Skeletal muscle tissue (tissue), 4 donors: ENCODE data around the gene RHOA. TPM values are rescaled to one million over a fixed set of nuclear protein-coding genes. Genes with fewer than 3 reads are reported as not detected.
A peak's percentile ranks its signal among the peaks of the same experiment; 100 is the strongest.
"Not testable (repeated sequence)": the region's sequence is repeated elsewhere in the genome, so short reads cannot be mapped to it uniquely, and the experiment has no call there.

Source experiments
- H3K27ac ChIP-seq: one replicate; pipeline ENCODE4 v1.7.0; 2013; ENCODE audit warnings: mild to moderate bottlenecking, low read depth, low read length, inconsistent platforms
- H3K27me3 ChIP-seq, 3 donors: one replicate each; pipeline ENCODE4 v1.7.0; 2013; ENCODE audit warnings: low read length in 3 of 3; ENCODE audit not compliant: control insufficient read depth in 3 of 3, insufficient read depth in 3 of 3
- H3K36me3 ChIP-seq, 3 donors: one replicate each; pipeline ENCODE4 v1.7.0; 2013; ENCODE audit warnings: low read length in 3 of 3; ENCODE audit not compliant: control insufficient read depth in 3 of 3, insufficient read depth in 3 of 3
- H3K4me1 ChIP-seq, 3 donors: one replicate each; pipeline ENCODE4 v1.7.0; 2013; ENCODE audit warnings: low read length in 3 of 3, mild to moderate bottlenecking in 3 of 3; ENCODE audit not compliant: control insufficient read depth in 3 of 3, insufficient read depth in 3 of 3
- H3K4me3 ChIP-seq, 3 donors: one replicate each; pipeline ENCODE4 v1.7.0; 2013; ENCODE audit warnings: low read length in 3 of 3
- H3K9ac ChIP-seq, 3 donors: one replicate each; pipeline ENCODE4 v1.7.0; 2013; ENCODE audit warnings: low read length in 3 of 3, mild to moderate bottlenecking in 3 of 3, moderate library complexity in 2 of 3, low read depth in 1 of 3
- H3K9me3 ChIP-seq, 3 donors: one replicate each; pipeline ENCODE4 v1.7.0; 2013; ENCODE audit warnings: low read length in 3 of 3; ENCODE audit not compliant: control insufficient read depth in 3 of 3
- total RNA-seq: library from RNA; depleted of rRNA; stranded (reverse); fragments of >200 nt; gene quantifications from one replicate; pipeline ENCODE4 v1.2.3, GENCODE V29; 2014
- donor health status: Osteomylitis.

RHOA gene
- total RNA-seq, 1 donor from 2014 or later = 291 TPM

- no peaks in the 10 kb centered on the region for H3K27me3 ChIP-seq
- H3K9ac ChIP-seq = no peak overlapping the region
- H3K4me1 ChIP-seq = peaks cover 29 to 39% (median 31%) of the 10 kb centered on the region in 3 donors
- H3K36me3 ChIP-seq = peaks cover 4 to 9% (median 6%) of the 10 kb centered on the region in 3 donors
- no peaks in the 10 kb centered on the region for H3K9me3 ChIP-seq
- no peak overlapping the region for H3K4me3 ChIP-seq
- H3K27ac ChIP-seq = no peak overlapping the region
Observed at GRCh38 chr3:49399461-49399860, 12.3 kb downstream of the RHOA start.

DNA sequence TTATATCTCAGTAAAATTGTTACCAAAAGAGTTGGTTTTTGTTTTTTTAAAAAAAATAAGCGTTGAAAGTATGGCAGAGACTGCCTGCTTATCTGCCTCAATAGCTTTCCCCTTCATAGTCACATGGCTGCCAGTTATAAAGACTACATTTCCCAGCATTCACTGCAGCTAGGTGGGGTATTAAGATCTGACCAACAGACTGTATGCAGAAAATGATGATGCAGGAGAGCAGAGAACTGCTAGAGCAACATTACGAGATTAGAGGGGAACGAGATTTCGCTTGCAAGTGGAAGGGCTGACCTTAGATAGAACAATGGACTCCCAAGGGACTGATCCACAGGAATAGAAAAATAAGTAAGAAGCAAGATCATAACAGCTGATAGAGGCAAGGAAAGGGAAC is 14.3 kb downstream of the RHOA start:
- Histone ChIP-seq H3K9ac (no peak overlapping the region), H3K27me3 (no peaks in the 10 kb centered on the region), H3K36me3 (peaks cover 4 to 9% (median 6%) of the 10 kb centered on the region in 3 donors), H3K27ac (no peak overlapping the region), H3K4me1 (peaks cover 20 to 32% (median 24%) of the 10 kb centered on the region in 3 donors), H3K4me3 (peak overlapping the region in 1 of 3 donors; percentile 20), H3K9me3 (no peaks in the 10 kb centered on the region)

GRCh38 chr3:49391310-49391709 is 20.5 kb downstream of the RHOA start:
- H3K9me3 ChIP-seq, H3K36me3 ChIP-seq, H3K27ac ChIP-seq, H3K9ac ChIP-seq, H3K27me3 ChIP-seq, H3K4me3 ChIP-seq: not testable (repeated sequence)
- H3K4me1 ChIP-seq = peaks cover 11 to 17% (median 13%) of the 10 kb centered on the region in 3 donors

GRCh38 chr3:49389297-49389696 is 22.5 kb downstream of the RHOA start:
- H3K27me3 ChIP-seq = no peaks in the 10 kb centered on the region
- no peak overlapping the region for H3K9ac ChIP-seq
- no peak overlapping the region for H3K4me3 ChIP-seq
- peaks cover 0 to 2% (median 0%) of the 10 kb centered on the region in 3 donors for H3K36me3 ChIP-seq
- H3K9me3 ChIP-seq = no peaks in the 10 kb centered on the region
- H3K4me1 ChIP-seq = peaks cover 9 to 17% (median 14%) of the 10 kb centered on the region in 3 donors
- H3K27ac ChIP-seq = no peak overlapping the region

- Histone ChIP-seq H3K27ac (no peak overlapping the region), H3K9ac (no peak overlapping the region), H3K27me3 (no peaks in the 10 kb centered on the region), H3K4me1 (peaks cover 12 to 17% (median 14%) of the 10 kb centered on the region in 3 donors), H3K36me3 (peaks cover 0 to 2% (median 0%) of the 10 kb centered on the region in 3 donors), H3K9me3 (no peaks in the 10 kb centered on the region), H3K4me3 (no peak overlapping the region)
Observed at GRCh38 chr3:49388289-49388820, 23.4 kb downstream of the RHOA start.

- H3K4me3 ChIP-seq = no peak overlapping the region
- H3K27me3 ChIP-seq = no peaks in the 10 kb centered on the region
- H3K9me3 ChIP-seq = no peaks in the 10 kb centered on the region
- H3K27ac ChIP-seq = no peak overlapping the region
- no peak overlapping the region for H3K9ac ChIP-seq
- peaks cover 10 to 17% (median 14%) of the 10 kb centered on the region in 3 donors for H3K4me1 ChIP-seq
- peaks cover 0 to 2% (median 0%) of the 10 kb centered on the region in 3 donors for H3K36me3 ChIP-seq
Observed at GRCh38 chr3:49387721-49388120, 24.1 kb downstream of the RHOA start.

DNA sequence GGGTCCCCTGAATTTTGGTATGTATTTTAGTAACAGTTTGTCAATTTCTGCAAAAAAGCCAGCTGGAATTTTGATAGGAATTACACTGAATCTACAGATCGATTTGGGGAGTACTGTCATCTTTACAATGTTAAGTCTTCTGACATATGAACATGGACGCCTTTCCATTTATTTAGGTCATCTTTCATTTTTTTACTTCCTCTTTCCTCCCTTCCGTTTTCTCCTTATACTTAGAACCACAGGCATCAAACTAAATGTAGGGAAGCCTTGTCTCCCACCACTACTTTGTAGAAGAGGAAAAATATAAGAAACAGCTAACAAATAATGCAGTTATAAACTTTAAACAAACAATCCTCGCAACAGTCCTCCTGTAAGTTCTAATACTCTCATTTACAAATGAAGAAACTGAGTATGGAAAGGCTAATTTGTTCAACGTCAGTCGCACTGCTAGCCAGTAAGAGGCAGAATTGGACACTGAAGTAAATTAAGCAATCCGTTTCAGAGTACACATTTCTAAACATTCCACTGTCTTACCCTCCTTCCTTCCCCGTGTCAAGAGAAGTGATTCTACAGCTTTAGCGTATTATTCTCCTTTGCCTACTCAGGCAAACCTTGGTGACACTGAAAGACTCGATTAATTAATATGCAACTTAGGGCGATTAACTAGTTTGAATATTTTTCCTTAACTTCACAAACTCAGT is 25.6 kb downstream of the RHOA start:
- peaks cover 10 to 17% (median 14%) of the 10 kb centered on the region in 3 donors for H3K4me1 ChIP-seq
- peak overlapping the region; percentile 30 for H3K27ac ChIP-seq
- H3K9ac ChIP-seq = no peak overlapping the region
- H3K36me3 ChIP-seq = peaks cover 0 to 2% (median 0%) of the 10 kb centered on the region in 3 donors
- H3K4me3 ChIP-seq = no peak overlapping the region
- no peaks in the 10 kb centered on the region for H3K27me3 ChIP-seq
- H3K9me3 ChIP-seq = no peaks in the 10 kb centered on the region

DNA sequence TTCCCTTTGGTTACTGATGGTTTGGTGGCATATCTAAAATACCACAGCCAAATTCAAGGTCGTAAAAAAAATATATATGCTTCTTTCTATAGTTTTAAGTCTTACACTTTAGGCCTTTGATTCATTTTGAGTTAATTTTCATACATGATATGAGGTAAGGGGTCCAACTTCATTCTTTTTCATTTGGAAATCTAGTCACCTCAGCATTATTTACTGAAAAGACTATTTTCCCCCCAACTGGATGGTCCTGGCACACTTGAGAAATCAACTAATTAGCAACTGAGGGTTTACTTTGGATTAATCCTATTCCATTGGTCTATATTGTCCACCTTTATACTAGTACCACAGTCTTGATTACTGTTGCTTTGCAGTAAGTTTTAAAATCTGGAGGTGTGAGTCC is 26.2 kb downstream of the RHOA start:
- peaks cover 0 to 2% (median 0%) of the 10 kb centered on the region in 3 donors for H3K36me3 ChIP-seq
- H3K9ac ChIP-seq = no peak overlapping the region
- peaks cover 10 to 17% (median 14%) of the 10 kb centered on the region in 3 donors for H3K4me1 ChIP-seq
- no peaks in the 10 kb centered on the region for H3K9me3 ChIP-seq
- no peaks in the 10 kb centered on the region for H3K27me3 ChIP-seq
- no peak overlapping the region for H3K4me3 ChIP-seq
- no peak overlapping the region for H3K27ac ChIP-seq

- Histone ChIP-seq H3K36me3 (peaks cover 0 to 2% (median 0%) of the 10 kb centered on the region in 3 donors), H3K4me3 (no peak overlapping the region), H3K27me3 (no peaks in the 10 kb centered on the region), H3K9me3 (peaks cover 0 to 3% (median 0%) of the 10 kb centered on the region in 3 donors), H3K4me1 (peaks cover 8 to 16% (median 10%) of the 10 kb centered on the region in 3 donors), H3K9ac (no peak overlapping the region), H3K27ac (no peak overlapping the region)
Observed at GRCh38 chr3:49383387-49383786, 28.4 kb downstream of the RHOA start.

DNA sequence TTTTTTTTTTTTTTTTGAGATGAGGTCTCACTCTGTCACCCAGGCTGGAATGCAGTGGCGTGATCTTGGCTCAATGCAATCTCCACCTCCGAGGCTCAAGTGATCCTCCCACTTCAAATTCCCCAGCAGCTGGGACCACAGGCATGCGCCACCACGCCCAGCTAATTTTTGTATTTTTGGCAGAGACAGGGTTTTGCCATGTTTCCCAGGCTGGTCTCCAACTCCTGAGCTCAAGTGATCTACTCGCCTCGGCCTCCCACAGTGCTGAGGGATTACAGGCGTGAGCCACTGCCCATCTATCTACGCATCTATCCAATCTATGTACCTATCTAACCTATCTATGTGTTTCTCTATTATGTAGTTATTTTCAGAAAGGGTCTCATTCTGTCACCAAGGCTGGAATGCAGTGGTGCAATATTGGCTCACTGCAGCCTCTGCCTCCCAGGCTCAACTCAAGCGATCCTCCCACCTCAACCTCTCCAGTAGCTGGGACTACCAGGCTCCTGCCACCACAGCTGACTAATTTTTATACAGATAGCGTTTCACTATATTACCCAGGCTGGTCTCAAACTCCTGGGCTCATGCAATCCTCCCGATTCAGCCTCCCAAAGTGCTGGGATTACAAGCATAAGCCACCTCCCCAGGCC is 33.4 kb downstream of the RHOA start:
- H3K4me3 ChIP-seq = peak overlapping the region in 1 of 3 donors; percentile 6
- peaks cover 0 to 5% (median 0%) of the 10 kb centered on the region in 3 donors for H3K9me3 ChIP-seq
- H3K36me3 ChIP-seq = peaks cover 15 to 20% (median 16%) of the 10 kb centered on the region in 3 donors
- H3K9ac ChIP-seq = no peak overlapping the region
- no peak overlapping the region for H3K27ac ChIP-seq
- peaks cover 4 to 9% (median 5%) of the 10 kb centered on the region in 3 donors for H3K4me1 ChIP-seq
- no peaks in the 10 kb centered on the region for H3K27me3 ChIP-seq
